ENCODE data around the gene PLEKHB2. TPM values are rescaled to one million over a fixed set of nuclear protein-coding genes. Genes with fewer than 3 reads are reported as not detected.
A peak's percentile ranks its signal among the peaks of the same experiment; 100 is the strongest.

PLEKHB2 gene
- total RNA-seq, 1 experiment from 2014 or later = 55.9 TPM

- H2BK12ac ChIP-seq (ENCODE audit: insufficient read length, low read depth, low read length) = no peak overlapping the region
- no peak overlapping the region for H4K91ac ChIP-seq (ENCODE audit: insufficient read length, low read depth, low read length)
- no peaks in the 10 kb centered on the region for H3K27me3 ChIP-seq (ENCODE audit: insufficient read depth, low read length)
- no peak overlapping the region for H3K9ac ChIP-seq (ENCODE audit: extremely low read depth, insufficient read length, low read length)
- H2BK120ac ChIP-seq (ENCODE audit: low read depth, low read length, poor library complexity, severe bottlenecking) = no peak overlapping the region
- Mint-ChIP-seq H3K27ac (peak overlapping the region in 1 of 3 experiments; percentile 47; a peak in 1 of 7 replicates), H3K4me3 (no peak overlapping the region), H3K9me3 (no peaks in the 10 kb centered on the region), H3K27me3 (ENCODE audit: low read depth) (no peaks in the 10 kb centered on the region), H3K4me1 (peaks cover 13 to 20% of the 10 kb centered on the region in 2 experiments), H3K36me3 (ENCODE audit: insufficient read depth in 1 of 3, low read depth in 3 of 3) (peaks cover 41 to 82% (median 76%) of the 10 kb centered on the region in 3 experiments; a peak in 6 of 7 replicates)
- no peak overlapping the region for H4K5ac ChIP-seq (ENCODE audit: insufficient read length, low read depth, low read length)
- no peak overlapping the region for H3K4ac ChIP-seq (ENCODE audit: low read depth, low read length)
- H3K18ac ChIP-seq (ENCODE audit: insufficient read length, low read depth, low read length) = no peak overlapping the region
- no peaks in the 10 kb centered on the region; the same call in 1 of the 2 replicates for H3K4me1 ChIP-seq (ENCODE audit: insufficient read depth, low read length)
- no peaks in the 10 kb centered on the region for H3K23me2 ChIP-seq (ENCODE audit: insufficient read length, low read depth, low read length, poor library complexity, severe bottlenecking)
- no peak overlapping the region for H4K8ac ChIP-seq (replicated peaks; ENCODE audit: insufficient read length, low read depth, low read length)
- H3K4me2 ChIP-seq (ENCODE audit: insufficient read depth, insufficient read length, low read length) = no peak overlapping the region
- H2AFZ ChIP-seq (ENCODE audit: low read length) = no peak overlapping the region
- H3K79me2 ChIP-seq (ENCODE audit: insufficient read depth, low read length) = peaks cover 33% of the 10 kb centered on the region
- no peak overlapping the region for H2BK5ac ChIP-seq (ENCODE audit: insufficient read length, low read length)
- no peak overlapping the region for H2BK15ac ChIP-seq (ENCODE audit: low read depth, low read length)
- no peak overlapping the region for H3K23ac ChIP-seq (ENCODE audit: insufficient read length, low read depth, low read length)
- H3T11ph ChIP-seq (ENCODE audit: low read length) = no peak overlapping the region
- peaks cover 3% of the 10 kb centered on the region for H4K20me1 ChIP-seq (ENCODE audit: control insufficient read depth, insufficient read depth, insufficient read length)
- H3K56ac ChIP-seq (ENCODE audit: insufficient read length, low read depth, low read length) = no peak overlapping the region
- no peak for TF ChIP-seq CTCF (conservative IDR thresholded peaks at IDR 0.05)
- WGBS (ENCODE audit: extremely low coverage, insufficient read length, low lambda C conversion rate) = no CpG with 5 or more reads among the region's 8 CpGs
- no peak overlapping the region for H2BK20ac ChIP-seq (ENCODE audit: low read depth, low read length, poor library complexity, severe bottlenecking)
- H3K14ac ChIP-seq (ENCODE audit: insufficient read depth, low read length) = no peak overlapping the region
- H3K9me3 ChIP-seq (ENCODE audit: control insufficient read depth, low read depth, low read length) = no peaks in the 10 kb centered on the region
- no peak overlapping the region for H2AK5ac ChIP-seq (ENCODE audit: insufficient read length, low read length)
- no peak overlapping the region for H3K27ac ChIP-seq (ENCODE audit: insufficient read length, low read depth, low read length)
- no peak for DNase-seq
- peaks cover 13% of the 10 kb centered on the region for H3K79me1 ChIP-seq (ENCODE audit: insufficient read depth, low read depth, low read length, poor library complexity, severe bottlenecking)
Measured at GRCh38 chr2:131058214-131058843, 46.8 kb upstream of the PLEKHB2 start.
